Measurements from ENCODE around the gene SLFN5. TPM values are rescaled to one million over a fixed set of nuclear protein-coding genes. Genes with fewer than 3 reads are reported as not detected.

The SLFN5 gene
- total RNA-seq, 2 donors from 2014 or later = 7.7 to 12.8 TPM

DNA sequence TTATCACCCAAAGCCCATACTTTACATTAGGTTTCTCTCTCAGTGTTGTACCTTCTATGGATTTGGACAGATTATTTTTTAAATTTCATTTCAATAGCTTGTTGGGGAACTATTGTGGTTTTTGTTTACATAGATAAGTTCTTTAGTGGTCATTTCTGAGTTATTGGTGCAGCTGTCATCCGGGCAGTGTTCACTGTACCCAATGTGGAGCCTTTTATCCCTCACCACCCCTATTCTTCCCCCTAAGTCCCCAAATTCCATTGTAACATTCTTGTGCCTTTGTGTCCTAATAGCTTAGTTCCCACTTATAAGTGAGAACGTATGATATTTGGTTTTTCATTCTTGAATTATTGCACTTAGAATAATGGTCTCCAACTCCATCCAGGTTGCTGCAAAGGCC lies 73.1 kb downstream of the SLFN5 start:
- ATAC-seq (no peak), DNase-seq (no peak)
- intact Hi-C loops (cut with DNase I, micrococcal nuclease) = loop anchor here in 1 of 2 donors (10.0 kb wide), 1 partner anchor 429 kb away; no protein-coding TSS in a partner anchor

- ATAC-seq = no peak
- intact Hi-C loops (cut with DNase I, micrococcal nuclease) = no loop called here
- no peak for DNase-seq
These were observed 79.9 kb downstream of the SLFN5 start for GRCh38 chr17:35322749-35323148.

Other genes with a start within 250 kb of the SLFN5 start
- gene RFFL, start 179.4 kb upstream of the SLFN5 start, total RNA-seq = 10 to 100 TPM; 53.4 to 60.8 TPM
- 1 to 10 TPM; 8.8 to 8.9 TPM for gene RAD51D, start 123.2 kb upstream of the SLFN5 start, total RNA-seq
- not detected for gene FNDC8, start 121.5 kb upstream of the SLFN5 start, total RNA-seq
- gene NLE1, start 100.8 kb upstream of the SLFN5 start, total RNA-seq = 10 to 100 TPM in 1 of 2 donors, 1 to 10 TPM in 1; 7.8 to 10.5 TPM
- not detected for gene UNC45B, start 95.3 kb upstream of the SLFN5 start, total RNA-seq
- not detected for gene SLC35G3, start 48.7 kb upstream of the SLFN5 start, total RNA-seq
- gene SLFN11, start 130.5 kb downstream of the SLFN5 start, total RNA-seq = 1 to 10 TPM; 3.7 to 7.7 TPM
- 1 to 10 TPM; 2.8 to 3.8 TPM for gene SLFN12, start 189.4 kb downstream of the SLFN5 start, total RNA-seq
- 10 to 100 TPM in 1 of 2 donors, 1 to 10 TPM in 1; 8.6 to 12.5 TPM for gene SLFN13, start 205.7 kb downstream of the SLFN5 start, total RNA-seq